Gastrocnemius medialis (tissue), 4 donors: ENCODE measurements around the gene FLNB.

Experiments
- POLR2A ChIP-seq, 2 donors: fragments of 450-650 bp; IDR thresholded peaks; one replicate each; pipeline ENCODE4 v1.6.1; 2017; ENCODE audit warnings: antibody characterized with exemption in 2 of 2, mild to moderate bottlenecking in 2 of 2, moderate library complexity in 2 of 2
- TF ChIP-seq, protein P1 (sequence below), 5 experiments: fragments of 450-650 bp in 3 of 5; fragments of 200-600 bp in 2 of 5; sonication (generic) in 2 of 5; IDR thresholded peaks in 4 of 5; conservative IDR thresholded peaks in 1 of 5; 1 replicate in 4 of 5; 2 replicates in 1 of 5; pipeline ENCODE4 v1.5.1; 2016 to 2019; ENCODE audit warnings: antibody characterized with exemption in 5 of 5, mild to moderate bottlenecking in 3 of 5, moderate library complexity in 3 of 5

DNA sequence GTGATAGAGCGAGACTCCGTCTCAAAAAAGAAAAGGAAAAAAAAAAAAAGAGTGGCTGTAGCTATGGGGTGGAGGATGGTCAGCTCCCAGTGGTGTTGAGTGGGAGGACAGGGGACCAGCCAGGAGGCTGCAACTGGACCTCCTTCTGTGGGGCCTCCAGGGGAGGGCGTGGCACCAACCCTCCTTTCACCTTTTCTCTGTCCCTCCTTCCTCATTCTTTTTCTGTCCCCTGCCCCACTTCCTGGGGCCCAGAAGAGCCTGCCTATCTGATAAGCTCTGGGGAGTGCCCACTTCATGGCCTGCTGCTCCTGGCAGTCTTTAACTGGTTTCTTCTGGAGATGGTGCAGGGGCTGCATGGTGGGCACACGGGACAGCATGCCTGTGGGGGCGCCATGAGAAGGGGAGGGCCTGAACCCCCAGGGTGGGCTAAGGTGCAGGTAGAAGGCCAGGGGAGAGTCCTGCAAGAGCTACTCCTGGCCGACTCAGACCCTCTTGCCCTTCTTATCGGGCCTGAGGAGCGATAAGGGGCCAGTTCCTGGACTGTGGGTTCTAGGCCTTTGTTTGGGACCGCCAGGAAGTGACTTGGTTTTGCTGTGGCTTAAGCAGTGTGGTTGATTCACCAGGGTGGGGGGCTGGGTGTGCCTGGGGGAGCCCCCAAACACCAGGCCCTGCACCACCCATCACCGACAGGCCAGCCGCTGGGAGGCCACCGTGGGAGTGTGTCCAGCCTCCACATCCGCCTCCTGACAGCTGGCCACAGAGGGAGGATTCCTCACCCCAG lies 49.4 kb upstream of the FLNB start:
- TF ChIP-seq, protein P1, sequence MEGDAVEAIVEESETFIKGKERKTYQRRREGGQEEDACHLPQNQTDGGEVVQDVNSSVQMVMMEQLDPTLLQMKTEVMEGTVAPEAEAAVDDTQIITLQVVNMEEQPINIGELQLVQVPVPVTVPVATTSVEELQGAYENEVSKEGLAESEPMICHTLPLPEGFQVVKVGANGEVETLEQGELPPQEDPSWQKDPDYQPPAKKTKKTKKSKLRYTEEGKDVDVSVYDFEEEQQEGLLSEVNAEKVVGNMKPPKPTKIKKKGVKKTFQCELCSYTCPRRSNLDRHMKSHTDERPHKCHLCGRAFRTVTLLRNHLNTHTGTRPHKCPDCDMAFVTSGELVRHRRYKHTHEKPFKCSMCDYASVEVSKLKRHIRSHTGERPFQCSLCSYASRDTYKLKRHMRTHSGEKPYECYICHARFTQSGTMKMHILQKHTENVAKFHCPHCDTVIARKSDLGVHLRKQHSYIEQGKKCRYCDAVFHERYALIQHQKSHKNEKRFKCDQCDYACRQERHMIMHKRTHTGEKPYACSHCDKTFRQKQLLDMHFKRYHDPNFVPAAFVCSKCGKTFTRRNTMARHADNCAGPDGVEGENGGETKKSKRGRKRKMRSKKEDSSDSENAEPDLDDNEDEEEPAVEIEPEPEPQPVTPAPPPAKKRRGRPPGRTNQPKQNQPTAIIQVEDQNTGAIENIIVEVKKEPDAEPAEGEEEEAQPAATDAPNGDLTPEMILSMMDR (IDR thresholded peaks at IDR 0.05 in 4 of 5, conservative IDR thresholded peaks at IDR 0.05 in 1 of 5): no peak
- no peak for TF ChIP-seq POLR2A (IDR thresholded peaks at IDR 0.05)
